Stimulated activated naive CD8-positive, alpha-beta T cell treated with anti-CD3 and anti-CD28 coated beads, Interleukin-15, Interleukin-2, amounts not matched to agents 100 ng/mL and 50 ng/mL, for 24 hours (primary cell): ENCODE results near the gene COL11A2.
A peak's percentile ranks its signal among the peaks of the same experiment; 100 is the strongest.

Source experiments
- H3K27ac Mint-ChIP-seq: one replicate; pipeline ENCODE4 v1.8.0; 2021; ENCODE audit warnings: mild to moderate bottlenecking, mixed read lengths
- H3K27me3 Mint-ChIP-seq: one replicate; pipeline ENCODE4 v1.8.0; 2021; ENCODE audit warnings: mixed read lengths
- H3K36me3 Mint-ChIP-seq: one replicate; pipeline ENCODE4 v1.8.0; 2021; ENCODE audit warnings: low read depth, mixed read lengths
- H3K4me1 Mint-ChIP-seq: one replicate; pipeline ENCODE4 v1.8.0; 2021; ENCODE audit warnings: low read depth, mixed read lengths
- H3K4me3 Mint-ChIP-seq: one replicate; pipeline ENCODE4 v1.8.0; 2021; ENCODE audit warnings: mild to moderate bottlenecking, mixed read lengths
- H3K9me3 Mint-ChIP-seq: one replicate; pipeline ENCODE4 v1.8.0; 2021; ENCODE audit warnings: mixed read lengths

Gene COL11A2

GRCh38 chr6:33201935-33202334 lies 9.7 kb upstream of the COL11A2 start:
- H3K4me1 Mint-ChIP-seq = peaks cover 84% of the 10 kb centered on the region
- peak overlapping the region; percentile 98 for H3K4me3 Mint-ChIP-seq
- no peaks in the 10 kb centered on the region for H3K9me3 Mint-ChIP-seq
- peaks cover 51% of the 10 kb centered on the region for H3K36me3 Mint-ChIP-seq
- peak overlapping the region; percentile 99 for H3K27ac Mint-ChIP-seq
- no peaks in the 10 kb centered on the region for H3K27me3 Mint-ChIP-seq

- H3K27ac Mint-ChIP-seq = peak overlapping the region; percentile 99
- peaks cover 76% of the 10 kb centered on the region for H3K4me1 Mint-ChIP-seq
- peaks cover 56% of the 10 kb centered on the region for H3K36me3 Mint-ChIP-seq
- H3K9me3 Mint-ChIP-seq = no peaks in the 10 kb centered on the region
- peak overlapping the region; percentile 98 for H3K4me3 Mint-ChIP-seq
- no peaks in the 10 kb centered on the region for H3K27me3 Mint-ChIP-seq
These were observed 8.9 kb upstream of the COL11A2 start for GRCh38 chr6:33201147-33201545.

- Mint-ChIP-seq H3K4me3 (peak within 1 kb of the TSS; percentile 98), H3K4me1 (peaks cover 72% of the 10 kb centered on the region), H3K36me3 (peaks cover 63% of the 10 kb centered on the region), H3K27me3 (no peaks in the 10 kb centered on the region), H3K27ac (peak within 1 kb of the TSS; percentile 99), H3K9me3 (no peaks in the 10 kb centered on the region)
These were observed 8.2 kb upstream of the COL11A2 start, which contains the start of the genes RXRB and SLC39A7 for GRCh38 chr6:33200219-33201146. Gene RXRB (minus strand): TSS chr6:33200665. CDS start chr6:33200476, 189 bp downstream. Gene SLC39A7 (plus strand): TSS chr6:33200867. CDS start chr6:33201246, 379 bp downstream.

GRCh38 chr6:33199687-33200218 lies 7.5 kb upstream of the COL11A2 start:
- no peaks in the 10 kb centered on the region for H3K27me3 Mint-ChIP-seq
- H3K4me1 Mint-ChIP-seq = peaks cover 66% of the 10 kb centered on the region
- peak overlapping the region; percentile 93 for H3K27ac Mint-ChIP-seq
- H3K9me3 Mint-ChIP-seq = no peaks in the 10 kb centered on the region
- peak overlapping the region; percentile 98 for H3K4me3 Mint-ChIP-seq
- peaks cover 66% of the 10 kb centered on the region for H3K36me3 Mint-ChIP-seq

- Mint-ChIP-seq H3K4me3 (peak overlapping the region; percentile 98), H3K4me1 (peaks cover 66% of the 10 kb centered on the region), H3K9me3 (no peaks in the 10 kb centered on the region), H3K36me3 (peaks cover 73% of the 10 kb centered on the region), H3K27ac (peak overlapping the region; percentile 93), H3K27me3 (no peaks in the 10 kb centered on the region)
These were observed 6.7 kb upstream of the COL11A2 start for GRCh38 chr6:33198853-33199436.

- Mint-ChIP-seq H3K36me3 (peaks cover 69% of the 10 kb centered on the region), H3K9me3 (no peaks in the 10 kb centered on the region), H3K27ac (peak overlapping the region; percentile 93), H3K4me3 (peak overlapping the region; percentile 98), H3K27me3 (no peaks in the 10 kb centered on the region), H3K4me1 (peaks cover 66% of the 10 kb centered on the region)
These were observed 6.0 kb upstream of the COL11A2 start for GRCh38 chr6:33198159-33198852.

- peaks cover 61% of the 10 kb centered on the region for H3K36me3 Mint-ChIP-seq
- H3K27ac Mint-ChIP-seq = peak overlapping the region; percentile 93
- peak overlapping the region; percentile 98 for H3K4me3 Mint-ChIP-seq
- H3K4me1 Mint-ChIP-seq = peaks cover 63% of the 10 kb centered on the region
- no peaks in the 10 kb centered on the region for H3K9me3 Mint-ChIP-seq
- no peaks in the 10 kb centered on the region for H3K27me3 Mint-ChIP-seq
These were observed 5.3 kb upstream of the COL11A2 start for GRCh38 chr6:33197431-33198048.

- Mint-ChIP-seq H3K4me1 (peaks cover 53% of the 10 kb centered on the region), H3K27ac (no peak overlapping the region), H3K4me3 (no peak overlapping the region), H3K36me3 (peaks cover 45% of the 10 kb centered on the region), H3K9me3 (no peaks in the 10 kb centered on the region), H3K27me3 (peaks cover 11% of the 10 kb centered on the region)
These were observed 3.3 kb upstream of the COL11A2 start for GRCh38 chr6:33195304-33196165.

GRCh38 chr6:33194431-33194979 lies 2.2 kb upstream of the COL11A2 start:
- H3K4me1 Mint-ChIP-seq = peaks cover 51% of the 10 kb centered on the region
- peaks cover 19% of the 10 kb centered on the region for H3K27me3 Mint-ChIP-seq
- no peak overlapping the region for H3K4me3 Mint-ChIP-seq

GRCh38 chr6:33193619-33194018 lies 1.4 kb upstream of the COL11A2 start:
- Mint-ChIP-seq H3K36me3 (peaks cover 42% of the 10 kb centered on the region), H3K4me3 (no peak overlapping the region), H3K27ac (peak overlapping the region; percentile 21), H3K4me1 (peaks cover 42% of the 10 kb centered on the region), H3K27me3 (peaks cover 20% of the 10 kb centered on the region), H3K9me3 (no peaks in the 10 kb centered on the region)

More at GRCh38 chr6:33194431-33194979, 2.2 kb upstream of the COL11A2 start:
- Mint-ChIP-seq H3K36me3 (peaks cover 45% of the 10 kb centered on the region), H3K9me3 (no peaks in the 10 kb centered on the region), H3K27ac (no peak overlapping the region)

GRCh38 chr6:33192671-33193602 lies 670 bp upstream of the COL11A2 start:
- Mint-ChIP-seq H3K4me3 (peak overlapping the region; percentile 71), H3K9me3 (no peaks in the 10 kb centered on the region), H3K4me1 (peaks cover 36% of the 10 kb centered on the region), H3K27me3 (peaks cover 20% of the 10 kb centered on the region), H3K27ac (peak overlapping the region; percentile 21), H3K36me3 (peaks cover 39% of the 10 kb centered on the region)

GRCh38 chr6:33191383-33192104 lies 723 bp downstream of the COL11A2 start:
- H3K27me3 Mint-ChIP-seq = peaks cover 20% of the 10 kb centered on the region

More at GRCh38 chr6:33191383-33192104, 723 bp downstream of the COL11A2 start:
- Mint-ChIP-seq H3K36me3 (peaks cover 27% of the 10 kb centered on the region), H3K4me3 (no peak overlapping the region), H3K9me3 (no peaks in the 10 kb centered on the region), H3K27ac (no peak overlapping the region), H3K4me1 (peaks cover 26% of the 10 kb centered on the region)
